Measurements from ENCODE around the gene SPG7. TPM values are rescaled to one million over a fixed set of nuclear protein-coding genes. Genes with fewer than 3 reads are reported as not detected.

Gene SPG7
- total RNA-seq, 1 donor from 2014 or later: 166 TPM

- Mint-ChIP-seq H3K9me3 (ENCODE audit: unreplicated experiment) (peaks cover under 1% of the 10 kb centered on the region), H3K4me3 (ENCODE audit: unreplicated experiment) (no peak overlapping the region), H3K4me1 (ENCODE audit: low read depth, unreplicated experiment) (no peaks in the 10 kb centered on the region), H3K27ac (ENCODE audit: unreplicated experiment) (no peak overlapping the region), H3K27me3 (ENCODE audit: unreplicated experiment) (peaks cover under 1% of the 10 kb centered on the region), H3K36me3 (ENCODE audit: unreplicated experiment) (no peaks in the 10 kb centered on the region)
- no peak for TF ChIP-seq CTCF (IDR thresholded peaks at IDR 0.05; ENCODE audit: partially characterized antibody, unreplicated experiment)
- peak; percentile 15 for DNase-seq
Observed at GRCh38 chr16:89583197-89583894, 75.1 kb downstream of the SPG7 start.

- no peaks in the 10 kb centered on the region for H3K36me3 Mint-ChIP-seq (ENCODE audit: unreplicated experiment)
- H3K9me3 Mint-ChIP-seq (ENCODE audit: unreplicated experiment): no peaks in the 10 kb centered on the region
- H3K27ac Mint-ChIP-seq (ENCODE audit: unreplicated experiment): no peak overlapping the region
- H3K27me3 Mint-ChIP-seq (ENCODE audit: unreplicated experiment): no peaks in the 10 kb centered on the region
- peak; percentile 14 for DNase-seq
- TF ChIP-seq CTCF (IDR thresholded peaks at IDR 0.05; ENCODE audit: partially characterized antibody, unreplicated experiment): no peak
- H3K4me3 Mint-ChIP-seq (ENCODE audit: unreplicated experiment): no peak overlapping the region
- no peaks in the 10 kb centered on the region for H3K4me1 Mint-ChIP-seq (ENCODE audit: low read depth, unreplicated experiment)
Observed at GRCh38 chr16:89583895-89584644, 75.9 kb downstream of the SPG7 start.

GRCh38 chr16:89584768-89585549 is 76.8 kb downstream of the SPG7 start:
- no peak for DNase-seq
- H3K36me3 Mint-ChIP-seq (ENCODE audit: unreplicated experiment): no peaks in the 10 kb centered on the region
- no peak overlapping the region for H3K27ac Mint-ChIP-seq (ENCODE audit: unreplicated experiment)
- H3K9me3 Mint-ChIP-seq (ENCODE audit: unreplicated experiment): no peaks in the 10 kb centered on the region
- TF ChIP-seq CTCF (IDR thresholded peaks at IDR 0.05; ENCODE audit: partially characterized antibody, unreplicated experiment): no peak
- no peaks in the 10 kb centered on the region for H3K27me3 Mint-ChIP-seq (ENCODE audit: unreplicated experiment)
- H3K4me1 Mint-ChIP-seq (ENCODE audit: low read depth, unreplicated experiment): no peaks in the 10 kb centered on the region
- no peak overlapping the region for H3K4me3 Mint-ChIP-seq (ENCODE audit: unreplicated experiment)

GRCh38 chr16:89586218-89586617 is 78.0 kb downstream of the SPG7 start:
- H3K4me3 Mint-ChIP-seq (ENCODE audit: unreplicated experiment): no peak overlapping the region
- TF ChIP-seq CTCF (IDR thresholded peaks at IDR 0.05; ENCODE audit: partially characterized antibody, unreplicated experiment): no peak
- H3K4me1 Mint-ChIP-seq (ENCODE audit: low read depth, unreplicated experiment): no peaks in the 10 kb centered on the region
- no peaks in the 10 kb centered on the region for H3K9me3 Mint-ChIP-seq (ENCODE audit: unreplicated experiment)
- no peaks in the 10 kb centered on the region for H3K36me3 Mint-ChIP-seq (ENCODE audit: unreplicated experiment)
- no peaks in the 10 kb centered on the region for H3K27me3 Mint-ChIP-seq (ENCODE audit: unreplicated experiment)
- no peak overlapping the region for H3K27ac Mint-ChIP-seq (ENCODE audit: unreplicated experiment)
- DNase-seq: no peak
